Right renal cortex interstitium (tissue), 3 donors: ENCODE measurements around the gene DLG2. TPM values are rescaled to one million over a fixed set of nuclear protein-coding genes. Genes with fewer than 3 reads are reported as not detected.
"Not testable (repeated sequence)": the region's sequence is repeated elsewhere in the genome, so short reads cannot be mapped to it uniquely, and the experiment has no call there.

Experiments used
- DNase-seq, 3 donors: peaks; one replicate each; pipeline ENCODE4 v3.0.0-alpha.2; 2013; ENCODE audit warnings: low read depth in 3 of 3, low spot score in 2 of 3
- polyA plus RNA-seq, 3 donors: library from polyadenylated mRNA; unstranded; fragments of 120-200 nt; gene quantifications; one replicate each; pipeline ENCODE4 v1.2.1, GENCODE V29; 2013; ENCODE audit not compliant: insufficient read length in 3 of 3

Gene DLG2
- polyA plus RNA-seq, 3 donors = 11.5 to 14.0 (median 13.3) TPM

DNA sequence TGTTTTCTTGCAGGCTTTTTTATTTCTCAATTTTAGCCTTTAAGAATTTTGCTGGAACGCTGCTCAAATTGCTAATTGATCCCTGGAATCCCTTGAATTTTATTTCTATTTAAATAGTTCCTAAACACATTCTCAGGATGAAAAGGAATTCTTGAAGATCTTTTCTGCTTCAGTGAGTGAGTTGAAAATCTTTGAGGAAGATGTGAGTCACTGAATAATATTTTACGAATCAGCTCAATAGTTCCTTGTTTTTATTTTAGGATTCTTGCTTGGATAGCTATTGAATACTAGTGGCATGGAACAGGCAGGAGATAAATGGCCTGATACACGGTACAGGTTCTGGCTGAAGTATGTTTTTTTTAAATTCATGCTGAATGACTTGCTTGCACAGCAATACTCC is 2146.3 kb downstream of the DLG2 start:
- no peak for DNase-seq

DNA sequence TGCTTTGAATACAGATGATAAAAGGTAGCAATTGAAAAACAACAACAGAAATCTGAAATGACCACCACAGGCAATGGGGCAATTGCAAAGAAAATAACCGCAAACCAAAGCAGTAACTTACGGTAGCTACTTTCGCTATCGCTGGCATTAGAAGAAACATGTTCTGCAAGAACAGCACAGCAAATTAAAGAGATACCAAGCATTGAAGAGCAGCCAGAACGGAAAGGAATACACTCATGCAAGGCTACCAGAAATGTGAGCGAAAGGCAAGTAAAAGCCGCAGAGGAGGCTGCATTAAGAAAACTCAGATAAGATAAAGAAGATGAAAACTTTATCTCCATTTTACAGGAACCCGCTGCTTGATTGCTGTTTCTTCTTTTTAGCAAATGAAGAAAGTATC is 2146.9 kb downstream of the DLG2 start:
- no peak for DNase-seq

DNA sequence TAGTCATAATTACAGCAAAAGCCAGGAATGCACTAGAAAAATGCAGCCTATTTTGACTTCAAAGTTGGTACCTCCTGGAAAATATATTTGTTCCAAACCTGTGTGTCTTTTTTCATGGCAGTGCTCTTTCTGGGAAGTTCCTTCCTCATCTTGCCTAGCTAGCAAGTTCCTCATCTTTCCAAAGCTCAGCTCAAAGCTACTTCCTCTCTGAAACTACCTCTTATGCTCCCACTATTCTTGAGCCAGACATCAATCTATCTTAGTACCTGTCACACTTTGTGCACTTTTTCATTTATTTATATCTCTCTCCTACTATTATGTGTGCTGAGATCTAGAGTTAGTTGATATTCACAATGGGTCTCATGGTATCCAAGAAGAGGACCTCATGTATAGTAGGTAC is 2149.4 kb downstream of the DLG2 start:
- DNase-seq = no peak

DNA sequence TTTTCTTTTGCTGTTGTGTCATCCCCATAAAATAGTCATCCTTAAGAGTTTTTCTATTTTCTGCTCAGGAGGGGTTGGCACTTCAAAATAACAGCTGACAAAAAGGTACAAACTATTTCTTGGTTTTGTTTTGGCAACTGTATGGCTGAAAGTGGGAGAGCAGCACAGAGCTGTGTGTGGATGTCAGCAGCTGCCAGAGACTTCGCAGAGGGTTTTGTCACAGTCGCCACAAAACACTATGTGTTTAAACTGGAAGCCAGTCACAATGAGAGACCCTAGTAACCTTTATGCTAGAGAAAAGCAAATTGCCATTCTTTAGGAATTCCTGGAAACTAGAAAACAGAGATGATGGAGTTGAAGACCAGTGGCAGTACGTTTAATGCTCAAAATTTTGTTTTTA is 2151.4 kb downstream of the DLG2 start:
- DNase-seq = no peak

DNA sequence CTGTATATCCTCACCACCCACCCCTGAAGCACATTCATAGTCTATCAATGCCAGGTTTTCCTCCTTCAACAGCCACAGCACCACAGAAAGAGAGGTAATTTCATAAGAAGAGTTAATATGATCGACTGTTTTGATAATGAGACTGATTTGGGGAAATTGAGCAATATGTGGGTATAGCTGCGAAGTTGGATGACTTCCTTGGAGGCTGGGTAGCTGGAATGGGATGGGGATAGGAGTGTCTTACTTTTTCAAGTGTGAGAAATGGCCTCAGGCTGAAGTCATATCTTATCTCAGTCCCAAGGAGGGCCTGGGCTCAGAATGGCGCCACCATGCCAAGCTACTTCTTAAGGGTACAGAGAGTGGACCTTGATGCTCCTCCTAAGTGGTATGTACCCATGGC is 2153.4 kb downstream of the DLG2 start:
- no peak for DNase-seq

DNA sequence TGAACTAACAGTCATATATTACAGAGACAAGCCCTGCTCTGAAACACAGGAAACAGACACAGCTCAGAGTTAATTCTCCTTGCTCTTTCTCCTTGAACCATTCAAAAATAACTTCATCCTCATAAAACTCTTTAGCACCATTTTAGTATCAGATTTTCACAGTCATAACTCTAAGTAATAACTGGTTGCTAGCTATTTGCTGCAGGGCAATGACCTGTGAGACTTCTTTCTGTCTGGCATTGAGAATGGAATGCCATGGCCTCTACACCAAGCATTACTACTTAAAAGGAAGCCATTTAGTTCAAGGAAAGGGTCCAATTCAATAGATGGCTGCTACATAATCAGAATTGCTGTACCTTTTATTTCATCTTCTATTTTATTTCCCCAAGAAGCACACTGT is 2154.3 kb downstream of the DLG2 start:
- no peak for DNase-seq

DNA sequence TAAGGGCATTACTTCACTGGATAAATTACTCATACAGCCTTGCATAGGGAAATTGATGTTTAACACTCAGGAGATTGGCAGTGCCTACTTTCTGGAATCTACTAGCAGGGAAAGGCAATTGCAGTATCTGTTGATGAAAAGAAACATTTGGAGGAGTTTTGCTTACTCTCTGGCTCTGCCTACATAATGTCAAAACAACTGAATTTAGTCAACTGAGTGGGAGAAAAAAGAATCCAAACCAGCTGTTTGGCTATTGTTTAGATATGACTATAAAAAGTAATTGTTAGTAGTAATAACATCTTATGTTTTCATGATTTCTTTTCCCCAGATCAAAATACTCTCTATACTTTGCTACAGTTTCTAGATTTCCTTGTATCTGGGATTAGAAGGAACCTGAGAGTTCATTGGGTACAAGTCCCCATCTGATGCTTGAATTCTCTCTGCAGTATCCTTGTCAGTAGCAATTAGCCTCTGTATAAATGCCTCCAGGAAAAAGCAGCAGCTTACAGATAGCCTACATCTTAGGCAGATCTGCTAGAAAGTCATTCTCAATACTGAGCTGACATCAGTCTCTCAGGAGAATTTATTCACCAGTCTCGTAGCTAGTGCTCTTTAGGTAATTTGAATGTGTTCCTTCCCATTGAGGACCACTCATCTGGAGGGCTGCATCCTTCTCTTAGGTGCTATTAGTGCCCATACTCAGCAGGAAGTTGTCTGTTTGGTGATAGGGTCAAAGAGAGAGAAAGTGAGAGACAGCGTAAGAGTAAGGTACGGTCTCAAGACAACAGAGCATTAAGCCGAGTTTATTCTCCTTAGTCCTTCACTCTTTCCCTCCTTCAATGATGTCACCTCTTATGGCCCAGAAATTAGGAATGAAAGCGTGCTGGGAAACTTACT is 2155.1 kb downstream of the DLG2 start:
- DNase-seq = no peak

DNA sequence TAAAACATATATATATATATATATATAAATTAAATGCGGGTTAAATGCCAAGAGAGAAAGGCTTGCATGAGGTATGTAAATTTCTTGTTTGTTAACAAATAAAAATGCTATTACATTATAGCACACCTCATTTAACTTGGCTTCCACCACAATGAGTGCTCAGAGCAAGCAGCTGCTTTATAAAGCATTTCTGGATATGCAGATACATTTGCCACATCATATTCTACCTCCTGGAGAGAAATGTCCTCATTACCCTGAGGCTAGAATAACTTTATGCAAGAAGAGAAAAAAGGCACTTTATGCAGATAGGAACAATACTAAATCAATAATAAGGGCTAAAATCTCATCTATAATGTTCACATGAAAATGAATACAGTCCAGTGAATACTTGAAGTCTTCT is 2159.3 kb downstream of the DLG2 start:
- DNase-seq = no peak

DNA sequence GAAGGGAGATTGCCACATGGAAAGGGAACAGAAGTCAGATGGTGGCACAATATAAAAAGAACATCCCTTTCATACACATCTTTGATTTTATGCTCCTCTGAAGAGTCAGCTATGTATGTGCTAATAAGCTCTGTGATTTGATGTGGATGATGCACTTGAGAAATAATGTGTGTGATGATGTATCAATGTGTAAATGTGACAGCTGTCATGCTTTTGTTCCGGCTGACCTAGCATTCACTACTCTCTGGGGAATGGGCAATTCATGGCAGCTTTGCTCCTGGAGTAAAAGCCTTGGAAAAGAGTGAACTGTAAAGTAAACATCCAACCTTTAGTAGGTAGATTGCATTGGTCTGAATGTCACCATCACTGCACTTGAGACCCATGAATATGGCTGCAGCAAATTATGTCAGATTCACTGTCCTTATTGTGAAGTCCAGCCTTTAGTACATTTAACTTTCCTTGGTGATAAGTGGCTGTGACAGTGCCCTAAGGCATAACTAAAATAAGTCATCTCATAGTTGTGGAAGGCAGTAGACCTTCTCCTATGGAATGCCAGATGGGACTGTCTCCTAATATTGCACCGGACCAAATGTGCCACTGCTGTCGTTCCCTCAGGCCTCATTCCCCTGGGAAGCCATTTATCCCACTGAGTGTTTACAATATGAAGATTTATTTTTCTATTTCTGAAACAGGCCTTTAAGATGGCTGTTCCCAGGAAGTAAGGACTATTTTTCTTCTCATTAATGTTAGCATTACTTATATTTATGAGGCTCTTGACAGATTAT is 2162.8 kb downstream of the DLG2 start:
- DNase-seq = no peak

DNA sequence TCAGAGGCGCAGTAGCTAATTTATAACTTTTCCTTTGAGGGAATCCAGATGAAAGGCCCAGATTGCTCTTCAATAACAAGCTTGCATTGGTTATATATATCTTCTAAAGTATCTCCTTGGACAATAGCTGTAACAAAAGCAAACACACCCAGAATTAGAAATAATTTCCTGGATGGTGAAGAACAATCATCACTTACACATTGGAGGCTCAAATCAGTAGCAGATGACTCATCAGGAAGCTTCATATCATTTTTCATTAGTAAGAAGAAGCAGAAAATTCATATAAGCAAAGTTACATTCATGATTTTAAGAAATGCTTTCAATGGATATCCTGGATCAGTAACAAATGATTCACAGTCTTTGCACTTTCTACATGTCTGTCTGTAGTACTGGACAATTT is 2167.3 kb downstream of the DLG2 start:
- DNase-seq = no peak

DNA sequence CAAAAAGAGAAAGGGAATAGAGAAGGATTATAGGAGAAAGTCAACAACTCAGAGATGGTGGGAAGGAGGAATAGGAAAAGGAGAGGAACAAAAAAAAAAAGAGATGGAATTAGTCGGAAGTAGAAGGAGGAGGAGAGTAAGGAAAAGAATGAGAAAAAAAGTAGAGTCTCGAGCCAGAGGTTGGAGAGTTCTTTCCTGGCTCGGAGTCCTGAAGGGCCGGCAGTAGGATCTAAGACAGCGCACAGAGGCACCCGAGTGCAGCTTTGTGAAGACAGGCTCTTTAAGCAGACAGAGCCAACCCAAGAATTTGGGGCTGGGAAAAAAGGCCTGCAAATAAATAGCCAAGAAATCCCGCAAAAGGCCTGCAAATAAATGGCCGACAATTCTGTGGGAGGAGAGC is 2170.6 kb downstream of the DLG2 start:
- no peak for DNase-seq

DNA sequence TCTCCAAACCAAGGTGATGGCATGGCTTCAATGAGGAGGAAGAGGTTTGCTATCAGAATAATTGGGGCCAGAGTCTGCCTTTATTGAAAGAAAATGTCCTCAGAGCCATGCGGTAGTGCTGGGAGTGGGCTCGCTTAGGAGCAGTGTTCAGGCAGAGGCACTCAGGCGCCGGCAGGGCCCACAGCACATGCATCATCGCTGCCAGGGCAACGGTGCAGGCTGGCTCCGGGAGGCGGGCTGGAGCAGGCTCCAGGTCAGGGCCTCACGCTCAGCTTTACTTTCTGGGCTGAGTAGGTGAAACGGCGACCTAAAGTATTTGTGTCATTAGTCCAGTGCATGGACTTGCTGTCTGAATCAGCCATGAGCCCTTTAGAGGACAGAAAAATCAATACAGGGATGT is 2171.1 kb downstream of the DLG2 start:
- DNase-seq = peak in 1 of 3 donors; percentile 7

DNA sequence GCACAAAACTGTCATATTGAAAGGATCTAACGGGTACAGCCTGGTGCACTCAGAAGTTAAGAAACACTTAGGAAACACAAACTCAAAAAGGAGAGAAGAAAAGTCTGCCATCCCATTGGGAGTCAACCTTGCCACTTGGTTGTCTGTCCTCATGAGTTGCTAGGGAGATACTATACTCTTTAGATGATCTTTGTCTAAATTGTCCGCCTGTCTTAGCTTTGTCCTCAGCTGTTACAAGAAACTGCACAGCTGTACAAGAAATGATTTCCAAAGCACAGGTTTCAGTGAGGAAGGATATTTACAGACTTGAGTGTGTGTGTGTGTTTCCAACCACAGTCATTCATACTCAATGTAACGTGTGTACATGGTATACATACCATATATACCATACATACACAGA is 2171.8 kb downstream of the DLG2 start:
- DNase-seq = no peak

DNA sequence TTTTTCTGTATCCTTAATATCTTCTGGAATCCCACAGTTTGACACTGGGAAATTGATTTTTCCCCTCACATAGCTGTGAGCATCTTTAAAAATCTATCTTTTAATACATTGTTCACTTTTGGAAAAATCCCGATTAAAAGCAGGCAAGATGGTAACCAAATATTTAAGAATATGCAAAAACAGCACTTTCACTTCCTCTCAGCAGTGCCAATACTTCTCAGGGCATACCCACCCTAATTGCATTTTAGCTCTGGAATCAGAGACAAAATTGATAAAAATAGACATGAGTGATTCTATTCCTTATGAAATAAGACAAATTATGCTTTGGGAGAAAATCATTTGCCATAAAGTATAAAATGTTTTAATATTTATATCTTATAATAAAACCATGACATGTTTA is 2172.5 kb downstream of the DLG2 start:
- no peak for DNase-seq

DNA sequence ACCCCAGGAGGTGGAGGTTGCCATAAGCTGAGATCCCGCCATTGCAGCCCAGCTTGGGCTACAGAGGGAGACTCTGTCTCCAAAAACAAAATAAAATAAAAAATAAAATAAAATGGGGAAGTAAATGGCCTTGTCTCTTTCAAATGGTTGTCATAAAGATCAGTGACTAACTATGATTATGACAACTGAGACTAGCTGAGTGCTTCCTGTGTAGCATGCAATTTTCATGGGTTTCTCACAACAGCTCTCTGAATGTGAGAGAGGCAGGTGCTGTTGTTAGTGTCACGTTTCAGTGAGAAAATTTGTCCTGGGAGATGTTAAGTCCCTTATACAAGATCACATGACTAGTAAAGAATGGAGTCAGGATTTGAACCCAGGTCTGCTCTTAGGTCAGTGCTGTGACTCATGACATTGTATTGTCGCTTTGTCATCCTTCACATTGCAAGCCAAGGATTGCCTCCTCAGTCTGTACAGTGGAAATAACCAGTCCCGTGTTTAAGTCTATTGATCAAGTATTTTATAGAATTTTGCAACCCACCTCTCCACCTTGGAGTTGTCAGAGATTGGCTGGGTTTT is 2177.7 kb downstream of the DLG2 start:
- DNase-seq = no peak

DNA sequence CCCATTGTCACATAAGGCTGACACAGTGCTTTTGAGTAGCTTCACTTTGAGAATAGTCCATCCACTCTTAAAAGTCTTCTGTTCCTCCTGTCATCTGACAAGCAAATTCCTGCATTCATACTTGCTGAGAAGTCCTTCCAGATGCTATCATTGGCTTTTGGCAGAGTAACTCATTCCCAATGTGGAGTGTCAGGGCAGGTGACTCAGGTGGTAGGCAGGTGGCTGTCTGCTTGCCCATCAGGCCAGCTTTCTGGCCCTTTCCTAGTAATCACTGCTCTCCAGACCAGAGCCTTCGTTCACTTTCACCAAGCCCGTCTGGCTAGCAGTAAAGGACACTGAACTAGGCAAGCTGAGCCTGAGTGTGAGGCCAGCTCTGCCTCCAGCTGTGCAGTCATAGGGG is 2178.5 kb downstream of the DLG2 start:
- no peak for DNase-seq

DNA sequence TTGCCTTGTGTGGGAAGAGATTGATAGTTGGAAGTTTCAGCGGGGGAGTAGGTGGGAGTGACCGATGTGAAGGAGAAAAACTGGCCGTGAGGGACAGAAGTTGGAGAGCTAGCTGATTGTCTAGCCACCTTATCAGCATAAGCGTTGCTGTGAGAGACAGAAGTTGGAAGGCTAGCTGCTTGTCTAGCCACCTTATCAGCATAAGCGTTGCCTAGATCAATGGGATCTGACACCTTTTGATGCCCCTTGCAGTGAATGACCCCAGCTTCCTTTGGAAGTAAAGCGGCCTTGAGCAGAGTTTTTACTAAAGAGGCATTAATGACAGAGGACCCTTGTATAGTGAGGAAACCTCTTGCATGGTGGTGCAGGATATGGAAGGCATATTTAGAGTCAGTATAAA is 2183.3 kb downstream of the DLG2 start:
- DNase-seq = not testable (repeated sequence)

DNA sequence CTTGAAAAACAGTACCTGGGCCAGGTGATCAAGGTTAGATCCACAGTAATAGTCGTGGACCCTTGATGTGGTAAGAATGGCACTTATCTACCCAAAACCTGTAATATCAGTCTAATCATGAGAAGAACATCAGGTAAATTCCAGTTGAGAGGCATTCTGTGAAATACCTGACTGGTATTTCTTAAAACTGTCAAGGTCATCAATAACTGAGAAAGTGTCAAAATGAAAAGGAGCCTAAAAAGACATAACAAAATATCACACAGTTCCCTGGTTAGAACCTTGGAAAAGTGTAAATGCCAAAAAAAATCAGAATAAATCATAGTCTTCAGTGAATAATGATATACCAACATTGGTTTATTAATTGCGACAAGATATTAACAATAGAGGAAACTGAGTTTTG is 2185.5 kb downstream of the DLG2 start:
- no peak for DNase-seq

DNA sequence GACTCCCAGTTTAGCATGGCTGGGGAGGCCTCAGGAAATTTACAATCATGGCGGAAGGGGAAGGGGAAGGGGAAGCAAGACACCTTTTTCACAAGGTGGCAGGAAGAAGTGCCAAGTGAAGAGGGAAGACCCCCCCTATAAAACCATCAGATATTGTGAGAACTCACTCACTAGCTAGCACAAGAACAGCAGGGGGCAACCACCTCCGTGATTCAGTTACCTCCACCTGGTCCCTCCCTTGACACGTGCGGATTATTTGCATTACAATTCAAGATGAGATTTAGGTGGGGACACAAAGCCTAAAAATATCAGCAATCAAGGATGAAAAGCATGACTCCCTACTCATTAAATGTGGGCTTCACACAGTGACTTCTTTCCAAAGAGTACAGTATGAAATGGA is 2186.0 kb downstream of the DLG2 start:
- no peak for DNase-seq

DNA sequence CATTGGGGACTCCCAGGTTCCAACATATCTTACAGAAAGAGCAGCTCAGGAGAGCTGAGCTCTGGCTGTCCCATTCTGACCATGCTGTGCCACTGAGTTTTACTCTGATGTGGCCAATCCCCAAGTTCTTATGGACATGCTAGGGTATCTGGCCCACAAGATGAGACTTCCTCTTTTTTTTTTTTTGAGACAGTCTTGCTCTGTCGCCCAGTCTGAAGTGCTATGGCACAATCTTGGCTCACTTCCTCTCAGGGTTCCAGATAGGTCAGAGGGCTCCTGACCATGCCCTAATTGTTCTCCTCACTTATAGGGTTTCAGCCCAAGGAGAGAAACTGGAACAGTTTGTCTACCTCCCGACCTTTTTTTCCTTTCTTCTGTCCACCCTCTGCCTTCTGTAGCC is 2188.7 kb downstream of the DLG2 start:
- no peak for DNase-seq

DNA sequence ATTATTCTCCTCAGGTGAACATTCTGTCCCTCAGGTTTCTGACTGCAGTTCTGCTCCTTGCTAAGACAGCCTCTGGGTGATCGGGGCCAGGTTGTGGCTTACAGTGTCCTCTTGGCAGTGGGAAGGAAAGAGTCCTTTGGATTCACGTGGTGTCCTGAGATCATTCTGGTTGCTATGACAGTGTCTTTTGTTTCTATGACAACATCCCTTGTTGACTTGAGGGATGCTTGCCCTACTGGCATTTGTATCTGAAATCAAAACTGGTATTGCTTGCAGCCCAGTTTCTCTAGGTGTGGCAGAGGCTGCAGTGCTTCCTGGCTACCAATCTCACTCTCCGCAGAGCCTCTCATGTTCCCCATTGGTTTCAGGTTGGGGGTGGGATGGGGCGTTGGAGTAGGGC is 2189.2 kb downstream of the DLG2 start:
- no peak for DNase-seq

DNA sequence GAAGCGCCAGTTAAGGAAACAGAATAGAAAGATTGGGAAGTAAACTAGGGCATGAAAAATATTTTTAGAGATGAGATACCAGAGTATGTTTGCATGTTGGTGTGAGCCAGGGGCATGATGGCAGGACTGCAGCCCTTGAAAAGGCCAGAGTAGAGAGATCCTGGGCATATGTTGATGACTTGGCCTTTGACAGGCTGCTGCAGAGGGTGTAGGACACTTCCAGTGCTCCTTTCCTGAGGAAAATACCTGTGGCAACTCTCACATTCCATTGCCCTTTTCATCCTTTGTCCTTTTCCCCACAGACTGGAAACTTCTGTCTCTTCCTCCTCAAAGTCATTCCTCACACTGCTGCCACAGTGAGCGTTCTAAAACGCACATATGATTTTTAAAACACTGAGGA is 2190.3 kb downstream of the DLG2 start:
- DNase-seq = no peak
